ENCODE data around the gene ZNF594. TPM values are rescaled to one million over a fixed set of nuclear protein-coding genes. Genes with fewer than 3 reads are reported as not detected.

Gene ZNF594
- total RNA-seq, 2 experiments from 2014 or later = 7.7 to 8.7 TPM

- H3K27ac Mint-ChIP-seq = no peak overlapping the region
- intact Hi-C loops (cut with micrococcal nuclease) = no loop called here
- ATAC-seq (no peak), DNase-seq (no peak)
- CTCF ChIA-PET = interaction anchor here (0.8 kb wide), 1 partner anchor 27 kb away, joined by 3 read pairs; no protein-coding TSS in a partner anchor
- H3K36me3 Mint-ChIP-seq (ENCODE audit: low read depth) = peaks cover 2% of the 10 kb centered on the region
- H3K4me3 Mint-ChIP-seq = no peak overlapping the region
- H3K4me1 Mint-ChIP-seq (ENCODE audit: low read depth) = peaks cover 20% of the 10 kb centered on the region
- POLR2A ChIA-PET = interaction anchor here (0.6 kb wide), 1 partner anchor 518 kb away, joined by 3 read pairs; no protein-coding TSS in a partner anchor
- H3K9me3 Mint-ChIP-seq = no peaks in the 10 kb centered on the region
- H3K27me3 Mint-ChIP-seq = no peaks in the 10 kb centered on the region
- no peak for TF ChIP-seq CTCF (IDR thresholded peaks at IDR 0.05)
Measured at GRCh38 chr17:5200360-5200759, 8.7 kb upstream of the ZNF594 start.

- Mint-ChIP-seq H3K36me3 (ENCODE audit: low read depth) (no peaks in the 10 kb centered on the region), H3K4me1 (ENCODE audit: low read depth) (peaks cover 13% of the 10 kb centered on the region), H3K27ac (peak overlapping the region; percentile 46), H3K27me3 (no peaks in the 10 kb centered on the region), H3K4me3 (no peak overlapping the region), H3K9me3 (no peaks in the 10 kb centered on the region)
- ATAC-seq = peak; percentile 55
- TF ChIP-seq CTCF (IDR thresholded peaks at IDR 0.05) = no peak
- intact Hi-C loops (cut with micrococcal nuclease) = loop anchor here (5.0 to 10.0 kb wide), 2 partner anchors 39 to 86 kb away; partner anchors contain the start of gene RABEP1
- peak; percentile 8 for DNase-seq
- ChIA-PET POLR2A (interaction anchor here (1.5 kb wide), 1 partner anchor 83 kb away, joined by 3 read pairs; no protein-coding TSS in a partner anchor), CTCF (interaction anchor here (0.6 to 2.8 kb wide), 7 partner anchors 29 to 112 kb away, joined by 3 to 7 read pairs (median 3); partner anchors contain the start of gene SCIMP)
Measured at GRCh38 chr17:5198472-5198871, 6.8 kb upstream of the ZNF594 start.

GRCh38 chr17:5194346-5194745, 2.7 kb upstream of the ZNF594 start:
- Mint-ChIP-seq H3K4me3 (no peak overlapping the region), H3K27ac (no peak overlapping the region), H3K4me1 (ENCODE audit: low read depth) (peaks cover 41% of the 10 kb centered on the region), H3K9me3 (peaks cover 5% of the 10 kb centered on the region), H3K27me3 (no peaks in the 10 kb centered on the region), H3K36me3 (ENCODE audit: low read depth) (peaks cover 21% of the 10 kb centered on the region)
- POLR2A ChIA-PET = interaction anchor here (0.6 kb wide), 1 partner anchor 31 kb away, joined by 4 read pairs; no protein-coding TSS in a partner anchor
- no peak for TF ChIP-seq CTCF (IDR thresholded peaks at IDR 0.05)
- DNase-seq = no peak
- intact Hi-C loops (cut with micrococcal nuclease) = loop anchor here (10.0 kb wide), 1 partner anchor 90 kb away; the partner anchor contains the start of gene RABEP1
- no peak for ATAC-seq
- CTCF ChIA-PET = no interaction called here

- H3K9me3 Mint-ChIP-seq = peaks cover 79% of the 10 kb centered on the region
Measured at GRCh38 chr17:5184288-5184687, 7.4 kb downstream of the ZNF594 start.

More at GRCh38 chr17:5184288-5184687, 7.4 kb downstream of the ZNF594 start:
- Mint-ChIP-seq H3K4me3 (no peak overlapping the region), H3K27ac (no peak overlapping the region), H3K27me3 (no peaks in the 10 kb centered on the region), H3K36me3 (ENCODE audit: low read depth) (peaks cover 87% of the 10 kb centered on the region), H3K4me1 (ENCODE audit: low read depth) (peaks cover 4% of the 10 kb centered on the region)
- no peak for TF ChIP-seq CTCF (IDR thresholded peaks at IDR 0.05)
- peak; percentile 20 for ATAC-seq
- ChIA-PET POLR2A (no interaction called here), CTCF (no interaction called here)
- intact Hi-C loops (cut with micrococcal nuclease) = no loop called here
- no peak for DNase-seq
